ENCODE results near the gene TRIM8.
A peak's percentile ranks its signal among the peaks of the same experiment; 100 is the strongest.

Gene TRIM8

DNA sequence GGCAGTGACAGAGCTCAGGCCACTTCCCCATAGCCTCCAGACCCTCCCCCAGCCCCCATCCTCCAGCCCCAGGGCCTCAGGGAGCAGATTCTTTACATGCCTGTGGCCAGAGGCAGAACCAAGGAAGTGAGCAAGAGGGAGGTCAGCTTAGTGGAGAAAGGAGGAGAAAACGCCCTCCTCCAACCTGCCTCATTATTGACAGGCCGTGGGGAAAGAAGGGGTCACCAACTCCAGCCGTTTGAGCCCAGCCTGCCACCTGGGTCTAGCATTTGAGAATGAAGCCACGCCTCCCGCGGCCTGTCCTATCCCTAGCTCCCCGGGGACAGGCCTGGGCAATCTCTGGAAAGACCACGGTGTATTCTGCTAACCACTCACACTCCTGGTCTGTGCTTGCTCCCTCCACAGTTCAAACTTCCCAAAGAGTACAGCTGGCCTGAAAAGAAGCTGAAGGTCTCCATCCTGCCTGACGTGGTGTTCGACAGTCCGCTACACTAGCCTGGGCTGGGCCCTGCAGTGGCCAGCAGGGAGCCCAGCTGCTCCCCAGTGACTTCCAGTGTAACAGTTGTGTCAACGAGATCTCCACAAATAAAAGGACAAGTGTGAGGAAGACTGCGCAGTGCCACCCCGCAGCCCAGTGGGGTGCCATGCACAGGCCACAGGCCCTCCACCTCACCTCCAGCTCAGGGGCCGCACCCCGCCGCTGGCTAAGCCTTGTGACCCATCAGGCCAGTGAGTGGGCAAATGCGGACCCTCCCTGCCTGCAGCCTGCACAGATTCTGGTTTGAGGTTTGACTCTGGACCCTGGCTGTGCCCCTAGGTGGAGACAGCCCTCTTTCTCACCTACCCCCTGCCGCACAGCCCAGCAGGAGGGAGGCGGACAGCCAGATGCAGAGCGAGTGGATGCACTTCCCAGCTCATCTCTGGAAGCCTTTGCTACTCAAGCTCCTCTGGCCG lies 14.3 kb upstream of the TRIM8 start:
- Histone ChIP-seq H3K27ac (ENCODE audit: low read depth, low read length) (peak overlapping the region; percentile 57), H3K4me1 (ENCODE audit: control insufficient read depth, insufficient read depth, low read length) (peaks cover 52% of the 10 kb centered on the region), H3K27me3 (ENCODE audit: control insufficient read depth, insufficient read depth, low read length) (no peaks in the 10 kb centered on the region)

DNA sequence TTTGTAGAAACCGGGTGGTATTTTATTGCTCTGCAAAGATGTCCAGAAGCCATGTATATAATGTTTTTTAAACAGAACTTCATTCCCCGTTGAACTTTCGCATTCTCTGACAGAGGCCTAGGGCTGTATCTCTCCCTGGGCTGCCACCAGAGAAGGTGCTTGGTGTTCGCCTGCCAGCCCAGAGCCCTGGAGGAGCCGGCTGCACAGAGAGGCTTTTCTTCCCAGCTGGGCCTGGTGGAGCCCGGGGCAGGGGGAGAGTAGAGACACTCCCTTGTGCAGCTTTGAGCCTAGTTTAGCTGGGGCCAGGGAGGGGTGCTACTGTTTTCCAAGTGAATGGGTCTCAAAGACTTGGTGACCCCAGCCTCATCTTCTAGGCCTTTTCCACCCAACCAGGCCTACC lies 13.6 kb upstream of the TRIM8 start:
- Histone ChIP-seq H3K27ac (ENCODE audit: low read depth, low read length) (peak overlapping the region; percentile 57), H3K27me3 (ENCODE audit: control insufficient read depth, insufficient read depth, low read length) (no peaks in the 10 kb centered on the region), H3K4me3 (ENCODE audit: low read length) (no peak overlapping the region), H3K36me3 (ENCODE audit: control insufficient read depth, insufficient read depth, low read length) (no peaks in the 10 kb centered on the region), H3K9ac (ENCODE audit: low read length) (no peak overlapping the region), H3K4me1 (ENCODE audit: control insufficient read depth, insufficient read depth, low read length) (peaks cover 54% of the 10 kb centered on the region)

More for the DNA sequence above, 14.3 kb upstream of the TRIM8 start:
- Histone ChIP-seq H3K36me3 (ENCODE audit: control insufficient read depth, insufficient read depth, low read length) (no peaks in the 10 kb centered on the region), H3K4me3 (ENCODE audit: low read length) (no peak overlapping the region), H3K9ac (ENCODE audit: low read length) (no peak overlapping the region)

DNA sequence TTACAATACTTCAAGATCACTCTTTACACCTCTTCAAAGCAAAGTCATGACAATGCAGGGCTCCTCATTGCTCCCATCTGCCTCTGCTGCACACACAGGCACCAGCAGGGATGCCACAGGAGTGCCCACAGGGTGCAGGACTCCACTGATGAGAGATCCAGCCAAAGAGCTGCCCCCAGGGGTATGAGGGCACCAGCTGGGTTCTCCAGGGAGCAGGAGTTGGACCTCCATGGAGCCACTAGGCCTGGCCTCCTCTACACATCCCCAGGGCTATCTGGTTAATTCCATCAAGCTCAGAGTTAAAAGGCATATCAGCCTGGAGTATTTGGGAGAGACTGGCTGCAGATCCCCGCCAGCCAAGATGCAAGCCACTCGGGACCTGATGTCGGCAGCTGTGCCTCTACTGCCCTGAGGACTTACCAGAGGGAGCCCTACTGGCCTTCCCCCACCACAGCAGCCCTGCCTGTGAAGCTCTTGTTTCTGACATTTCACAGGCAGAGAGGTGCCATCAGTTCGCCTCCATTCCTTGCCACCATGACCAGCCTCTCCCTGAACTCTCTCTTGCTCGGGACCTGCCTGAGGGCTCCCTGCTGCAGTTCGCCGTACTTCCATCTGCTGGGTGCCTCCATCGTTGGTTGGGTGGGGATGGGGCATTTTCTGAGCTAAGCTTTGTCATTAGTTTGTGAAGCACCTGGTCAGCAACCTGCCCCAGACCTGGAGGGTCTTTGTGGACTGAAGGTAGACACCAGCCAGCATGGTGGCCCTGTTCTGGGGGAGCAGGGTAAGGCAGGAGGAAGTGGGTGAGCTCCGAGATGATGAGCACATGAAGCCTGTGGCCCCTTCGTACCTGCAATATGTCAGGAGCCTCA lies 12.5 kb upstream of the TRIM8 start:
- Histone ChIP-seq H3K27me3 (ENCODE audit: control insufficient read depth, insufficient read depth, low read length) (no peaks in the 10 kb centered on the region), H3K36me3 (ENCODE audit: control insufficient read depth, insufficient read depth, low read length) (no peaks in the 10 kb centered on the region), H3K4me3 (ENCODE audit: low read length) (no peak overlapping the region), H3K9ac (ENCODE audit: low read length) (no peak overlapping the region), H3K27ac (ENCODE audit: low read depth, low read length) (peak overlapping the region; percentile 83), H3K4me1 (ENCODE audit: control insufficient read depth, insufficient read depth, low read length) (peaks cover 48% of the 10 kb centered on the region)

DNA sequence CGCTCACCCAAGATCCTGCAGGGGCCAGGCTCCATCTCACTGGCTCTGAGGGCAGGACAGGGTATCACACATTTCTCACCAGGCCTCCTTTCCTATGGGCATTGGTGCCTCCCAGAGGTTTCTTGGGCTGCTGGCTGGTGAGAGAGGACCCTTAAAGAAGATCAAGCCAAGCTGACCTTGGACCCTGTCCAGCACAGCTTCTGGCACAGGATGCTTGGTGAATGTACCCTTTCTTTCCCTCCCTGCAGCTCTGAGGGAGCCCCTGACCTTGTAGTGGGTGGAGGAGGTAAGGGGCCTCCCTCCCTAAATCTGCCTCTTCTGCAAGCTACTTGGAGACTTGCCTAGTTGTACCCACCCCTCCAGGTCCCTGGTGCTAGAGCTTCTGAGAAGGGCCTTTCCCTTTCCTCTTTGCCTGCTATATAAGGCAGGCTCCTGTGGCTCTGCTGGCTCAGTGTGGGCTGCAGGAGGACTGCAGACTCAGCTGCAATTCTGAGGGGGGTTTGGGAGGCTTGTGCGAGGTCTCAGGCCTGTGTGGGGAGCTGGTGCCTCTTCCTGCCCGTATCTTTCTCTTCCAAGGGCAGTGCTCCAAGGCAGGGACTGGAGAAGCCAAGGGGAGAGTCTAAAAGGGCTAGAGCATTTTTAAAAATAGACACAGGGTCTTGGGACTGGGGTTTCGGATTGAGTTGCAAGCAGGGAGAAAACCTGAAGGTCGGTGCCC lies 11.7 kb upstream of the TRIM8 start:
- H3K36me3 ChIP-seq (ENCODE audit: control insufficient read depth, insufficient read depth, low read length), result no peaks in the 10 kb centered on the region
- peak overlapping the region; percentile 83 for H3K27ac ChIP-seq (ENCODE audit: low read depth, low read length)
- no peak overlapping the region for H3K4me3 ChIP-seq (ENCODE audit: low read length)
- no peaks in the 10 kb centered on the region for H3K27me3 ChIP-seq (ENCODE audit: control insufficient read depth, insufficient read depth, low read length)
- peaks cover 40% of the 10 kb centered on the region for H3K4me1 ChIP-seq (ENCODE audit: control insufficient read depth, insufficient read depth, low read length)
- no peak overlapping the region for H3K9ac ChIP-seq (ENCODE audit: low read length)

DNA sequence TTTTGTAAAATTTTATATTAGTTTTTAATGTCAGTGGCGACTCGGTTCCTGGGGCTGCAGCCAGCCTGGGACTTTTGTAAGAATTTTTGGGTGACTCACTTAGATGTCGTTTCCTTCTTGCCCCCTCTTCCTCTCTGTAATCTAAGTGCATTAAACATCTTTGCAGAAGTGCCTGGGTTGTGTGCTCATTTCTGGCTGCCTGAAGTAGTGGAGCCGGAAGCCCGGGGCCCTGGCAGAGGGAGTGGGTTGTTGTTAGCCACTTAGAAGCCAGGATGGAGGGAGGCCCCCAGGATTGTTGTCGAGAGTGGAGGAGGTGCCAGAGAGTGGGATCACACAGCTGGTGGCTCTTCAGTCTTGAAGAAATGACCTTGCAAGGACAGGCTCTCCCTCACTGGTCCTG lies 11.0 kb upstream of the TRIM8 start:
- peak overlapping the region; percentile 83 for H3K27ac ChIP-seq (ENCODE audit: low read depth, low read length)
- no peaks in the 10 kb centered on the region for H3K27me3 ChIP-seq (ENCODE audit: control insufficient read depth, insufficient read depth, low read length)
- no peaks in the 10 kb centered on the region for H3K36me3 ChIP-seq (ENCODE audit: control insufficient read depth, insufficient read depth, low read length)
- peaks cover 33% of the 10 kb centered on the region for H3K4me1 ChIP-seq (ENCODE audit: control insufficient read depth, insufficient read depth, low read length)
- H3K9ac ChIP-seq (ENCODE audit: low read length), result no peak overlapping the region
- H3K4me3 ChIP-seq (ENCODE audit: low read length), result no peak overlapping the region

DNA sequence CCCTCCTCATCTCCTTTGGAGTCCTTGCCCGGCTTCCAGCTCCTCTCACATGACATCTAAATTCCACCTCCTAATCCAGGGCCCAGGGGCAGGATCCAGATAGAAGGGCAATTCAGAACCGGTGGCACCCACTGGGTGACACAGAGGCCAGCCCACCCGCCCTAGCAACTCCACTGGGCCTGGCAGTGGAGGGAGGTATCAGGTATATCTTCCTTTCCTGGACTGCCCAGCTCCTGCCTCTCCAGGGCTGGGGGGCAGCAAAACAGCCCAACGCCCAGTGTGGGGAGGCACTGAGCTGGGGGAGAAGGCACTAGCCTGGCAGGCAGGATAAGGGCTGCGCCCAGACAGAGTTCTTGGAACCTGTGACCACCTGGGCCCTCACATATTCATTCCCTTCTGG lies 10.4 kb upstream of the TRIM8 start:
- Histone ChIP-seq H3K27ac (ENCODE audit: low read depth, low read length) (peak overlapping the region; percentile 83), H3K9ac (ENCODE audit: low read length) (peak overlapping the region; percentile 10)

DNA sequence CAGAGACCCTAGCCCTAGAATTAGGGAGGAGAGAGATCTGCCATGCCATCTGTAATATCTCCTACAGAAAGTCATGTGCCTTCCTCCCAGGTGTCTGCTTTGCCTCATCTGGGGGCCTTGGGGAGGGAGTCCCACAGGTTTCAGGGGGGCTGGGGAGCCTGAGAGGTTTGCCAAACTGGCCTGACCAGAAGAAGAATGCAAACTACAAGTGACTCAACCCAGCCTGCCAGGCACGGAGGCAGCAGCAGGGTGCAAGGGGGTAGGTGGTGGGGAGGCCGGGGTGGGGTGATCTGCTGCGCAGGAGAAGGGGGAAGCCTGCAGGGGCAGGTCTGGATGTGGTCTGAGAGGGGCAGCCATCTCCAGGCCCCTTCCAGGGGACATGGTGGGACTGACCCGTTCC lies 9.6 kb upstream of the TRIM8 start:
- Histone ChIP-seq H3K4me1 (ENCODE audit: control insufficient read depth, insufficient read depth, low read length) (peaks cover 28% of the 10 kb centered on the region), H3K27ac (ENCODE audit: low read depth, low read length) (peak overlapping the region; percentile 39), H3K9ac (ENCODE audit: low read length) (no peak overlapping the region), H3K36me3 (ENCODE audit: control insufficient read depth, insufficient read depth, low read length) (no peaks in the 10 kb centered on the region), H3K27me3 (ENCODE audit: control insufficient read depth, insufficient read depth, low read length) (no peaks in the 10 kb centered on the region), H3K4me3 (ENCODE audit: low read length) (no peak overlapping the region)

More for the DNA sequence above, 10.4 kb upstream of the TRIM8 start:
- peaks cover 29% of the 10 kb centered on the region for H3K4me1 ChIP-seq (ENCODE audit: control insufficient read depth, insufficient read depth, low read length)
- H3K4me3 ChIP-seq (ENCODE audit: low read length), result no peak overlapping the region
- no peaks in the 10 kb centered on the region for H3K36me3 ChIP-seq (ENCODE audit: control insufficient read depth, insufficient read depth, low read length)
- no peaks in the 10 kb centered on the region for H3K27me3 ChIP-seq (ENCODE audit: control insufficient read depth, insufficient read depth, low read length)

DNA sequence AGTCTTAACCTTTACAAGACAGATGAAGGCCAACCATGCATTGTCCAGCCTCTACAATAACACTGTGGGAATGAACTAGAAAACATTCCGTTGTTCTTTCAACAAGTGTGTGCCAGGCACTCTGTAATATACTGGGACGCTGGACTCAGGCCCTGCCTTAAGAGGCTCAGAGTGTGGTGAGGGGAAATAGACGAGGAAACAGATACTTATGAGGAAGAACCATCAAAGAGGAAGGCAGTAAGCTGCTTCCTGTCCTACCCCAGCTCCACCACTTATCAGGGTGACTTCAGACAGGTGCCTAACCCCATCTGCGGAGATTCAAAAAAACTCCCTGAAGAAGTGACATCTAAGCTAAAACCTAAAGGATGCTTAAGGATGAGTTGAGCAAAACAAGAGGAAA lies 8.9 kb upstream of the TRIM8 start:
- Histone ChIP-seq H3K36me3 (ENCODE audit: control insufficient read depth, insufficient read depth, low read length) (no peaks in the 10 kb centered on the region), H3K4me1 (ENCODE audit: control insufficient read depth, insufficient read depth, low read length) (peaks cover 21% of the 10 kb centered on the region), H3K27me3 (ENCODE audit: control insufficient read depth, insufficient read depth, low read length) (no peaks in the 10 kb centered on the region), H3K4me3 (ENCODE audit: low read length) (no peak overlapping the region), H3K27ac (ENCODE audit: low read depth, low read length) (peak overlapping the region; percentile 19), H3K9ac (ENCODE audit: low read length) (no peak overlapping the region)

DNA sequence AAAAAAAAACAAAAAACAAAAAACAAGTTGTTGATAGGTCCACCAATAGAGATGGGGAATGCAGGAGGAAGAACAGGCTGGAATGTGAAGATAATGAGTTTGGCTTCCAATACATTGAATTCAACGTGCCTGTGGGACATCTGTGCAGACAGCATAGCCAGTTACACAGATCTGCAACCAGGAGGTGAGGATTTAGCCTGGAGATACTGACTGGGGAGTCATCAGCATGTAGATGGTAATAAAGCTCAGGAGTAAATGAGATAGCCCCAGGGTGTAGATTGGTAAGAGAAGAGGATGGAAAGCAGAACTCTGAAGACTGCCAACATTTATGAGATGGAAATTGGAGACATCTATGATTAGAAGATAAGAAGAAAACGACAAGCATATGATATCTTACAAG lies 4.7 kb upstream of the TRIM8 start:
- Histone ChIP-seq H3K4me1 (ENCODE audit: control insufficient read depth, insufficient read depth, low read length) (peaks cover 3% of the 10 kb centered on the region), H3K27me3 (ENCODE audit: control insufficient read depth, insufficient read depth, low read length) (no peaks in the 10 kb centered on the region), H3K27ac (ENCODE audit: low read depth, low read length) (no peak overlapping the region), H3K36me3 (ENCODE audit: control insufficient read depth, insufficient read depth, low read length) (no peaks in the 10 kb centered on the region), H3K9ac (ENCODE audit: low read length) (no peak overlapping the region), H3K4me3 (ENCODE audit: low read length) (no peak overlapping the region)

DNA sequence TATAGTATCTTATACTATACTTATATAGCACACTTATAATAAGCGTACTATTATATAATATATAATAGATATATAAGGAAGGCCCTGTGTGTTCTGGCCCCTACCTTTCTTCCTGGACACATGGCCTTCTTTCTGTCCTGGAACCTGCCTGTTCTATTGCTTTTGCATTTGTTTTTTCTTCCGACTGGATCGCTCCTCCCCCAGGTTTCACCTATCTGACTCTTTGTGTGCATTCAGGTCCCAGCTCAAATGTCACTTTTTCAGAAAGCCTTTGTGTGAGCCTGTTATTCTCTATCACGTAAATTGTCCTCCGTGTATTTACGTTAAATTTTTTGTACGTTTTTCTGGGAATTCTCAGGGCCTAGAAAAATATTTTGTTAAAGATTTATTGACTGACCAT lies 2.9 kb upstream of the TRIM8 start:
- Histone ChIP-seq H3K27ac (ENCODE audit: low read depth, low read length) (peak overlapping the region; percentile 92), H3K36me3 (ENCODE audit: control insufficient read depth, insufficient read depth, low read length) (no peaks in the 10 kb centered on the region), H3K9ac (ENCODE audit: low read length) (no peak overlapping the region), H3K27me3 (ENCODE audit: control insufficient read depth, insufficient read depth, low read length) (no peaks in the 10 kb centered on the region), H3K4me3 (ENCODE audit: low read length) (peak overlapping the region; percentile 75), H3K4me1 (ENCODE audit: control insufficient read depth, insufficient read depth, low read length) (no peaks in the 10 kb centered on the region)

DNA sequence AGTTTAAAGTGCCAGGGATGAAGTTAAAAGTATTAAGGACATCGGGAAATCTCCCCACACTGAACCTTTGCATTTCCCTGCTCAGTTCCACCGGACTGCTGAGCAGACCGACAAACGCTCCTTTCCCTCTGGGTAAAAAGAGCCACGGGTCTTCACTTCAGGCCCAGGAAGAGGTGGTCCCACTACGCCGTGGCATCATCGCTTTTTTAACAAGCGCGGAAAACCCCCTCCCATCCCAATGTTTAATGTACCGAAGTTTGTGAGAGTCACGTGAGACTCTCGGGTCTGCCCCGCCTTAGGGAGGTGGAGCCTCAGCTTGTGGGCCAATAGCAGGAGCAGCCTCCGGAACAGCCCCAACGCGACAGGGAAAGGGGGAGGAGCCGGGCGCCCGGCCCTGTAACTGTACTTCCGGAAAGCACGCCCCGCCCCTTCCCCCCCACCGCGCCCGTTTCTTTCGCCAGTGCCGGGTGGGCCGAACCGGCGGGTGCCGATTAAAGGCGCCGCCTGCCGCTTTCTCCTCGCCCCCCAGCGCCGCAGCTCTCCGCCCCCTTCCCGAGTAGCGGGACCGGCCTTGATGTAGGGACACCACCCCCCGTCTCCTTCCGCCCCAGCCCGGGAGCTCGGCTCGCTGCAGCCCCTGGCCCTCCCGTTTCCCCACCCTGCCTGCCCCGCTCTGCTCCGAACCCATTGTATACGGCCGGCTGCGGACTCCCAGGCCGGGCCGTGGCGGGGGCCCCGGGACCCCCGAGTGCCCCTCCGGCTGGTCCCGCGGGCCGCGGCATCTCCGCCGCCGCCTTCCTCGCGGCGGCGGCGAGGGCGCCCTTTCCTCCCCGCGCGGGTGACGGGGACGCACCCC lies 2.2 kb upstream of the TRIM8 start:
- Histone ChIP-seq H3K27me3 (ENCODE audit: control insufficient read depth, insufficient read depth, low read length) (no peaks in the 10 kb centered on the region), H3K4me1 (ENCODE audit: control insufficient read depth, insufficient read depth, low read length) (peaks cover 3% of the 10 kb centered on the region), H3K9ac (ENCODE audit: low read length) (peak overlapping the region; percentile 73), H3K4me3 (ENCODE audit: low read length) (peak overlapping the region; percentile 86), H3K36me3 (ENCODE audit: control insufficient read depth, insufficient read depth, low read length) (no peaks in the 10 kb centered on the region), H3K27ac (ENCODE audit: low read depth, low read length) (peak overlapping the region; percentile 92)

Data from rectal smooth muscle tissue (tissue), 1 donor.